Measurements from ENCODE around the gene NOL4. TPM values are rescaled to one million over a fixed set of nuclear protein-coding genes. Genes with fewer than 3 reads are reported as not detected.

NOL4 gene
- total RNA-seq, 1 experiment from 2014 or later = 0.74 TPM

DNA sequence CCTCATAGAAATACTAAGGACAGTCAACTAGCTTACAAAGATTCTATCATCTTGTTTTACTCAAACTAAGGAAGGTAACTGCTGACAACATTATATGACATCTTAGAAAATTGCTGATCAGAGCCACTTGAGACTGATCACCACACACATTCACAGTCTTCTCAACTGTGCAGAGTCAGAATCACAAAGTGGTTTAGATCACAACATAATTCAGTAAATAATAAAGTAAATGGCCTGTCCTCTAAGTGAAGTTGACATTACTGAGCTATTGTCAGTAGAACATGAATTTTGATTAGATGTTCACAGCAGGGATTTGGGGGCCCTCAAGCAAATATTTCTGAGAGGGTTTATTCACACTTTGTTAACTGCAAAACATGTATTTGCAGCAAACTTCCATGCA is 28.5 kb downstream of the NOL4 start:
- Histone ChIP-seq H4K20me1 (ENCODE audit: control insufficient read depth, insufficient read depth, insufficient read length) (no peaks in the 10 kb centered on the region), H3K9me3 (ENCODE audit: control insufficient read depth, low read depth, low read length) (no peaks in the 10 kb centered on the region), H3K23me2 (ENCODE audit: insufficient read length, low read depth, low read length, poor library complexity, severe bottlenecking) (no peaks in the 10 kb centered on the region), H3T11ph (ENCODE audit: low read length) (no peak overlapping the region), H3K79me2 (ENCODE audit: insufficient read depth, low read length) (no peaks in the 10 kb centered on the region), H3K4ac (ENCODE audit: low read depth, low read length) (no peak overlapping the region), H3K27me3 (ENCODE audit: insufficient read depth, low read length) (no peaks in the 10 kb centered on the region), H2BK12ac (ENCODE audit: insufficient read length, low read depth, low read length) (no peak overlapping the region), H3K9ac (ENCODE audit: extremely low read depth, insufficient read length, low read length) (no peak overlapping the region), H2AK5ac (ENCODE audit: insufficient read length, low read length) (no peak overlapping the region), H3K56ac (ENCODE audit: insufficient read length, low read depth, low read length) (no peak overlapping the region), H4K91ac (ENCODE audit: insufficient read length, low read depth, low read length) (no peak overlapping the region), H4K5ac (ENCODE audit: insufficient read length, low read depth, low read length) (no peak overlapping the region), H4K8ac (replicated peaks; ENCODE audit: insufficient read length, low read depth, low read length) (no peak overlapping the region), H2BK120ac (ENCODE audit: low read depth, low read length, poor library complexity, severe bottlenecking) (no peak overlapping the region), H2BK20ac (ENCODE audit: low read depth, low read length, poor library complexity, severe bottlenecking) (no peak overlapping the region), H2BK15ac (ENCODE audit: low read depth, low read length) (no peak overlapping the region), H3K23ac (ENCODE audit: insufficient read length, low read depth, low read length) (no peak overlapping the region), H3K4me1 (ENCODE audit: insufficient read depth, low read length) (no peaks in the 10 kb centered on the region), H3K27ac (ENCODE audit: insufficient read length, low read depth, low read length) (no peak overlapping the region), H2BK5ac (ENCODE audit: insufficient read length, low read length) (no peak overlapping the region), H2AFZ (ENCODE audit: low read length) (no peak overlapping the region), H3K4me2 (ENCODE audit: insufficient read depth, insufficient read length, low read length) (no peak overlapping the region), H3K18ac (ENCODE audit: insufficient read length, low read depth, low read length) (no peak overlapping the region), H3K79me1 (ENCODE audit: insufficient read depth, low read depth, low read length, poor library complexity, severe bottlenecking) (no peaks in the 10 kb centered on the region), H3K14ac (ENCODE audit: insufficient read depth, low read length) (no peak overlapping the region)
- no peaks in the 10 kb centered on the region; the same call in 1 of the 2 replicates for H3K27me3 Mint-ChIP-seq (ENCODE audit: low read depth)
- H3K4me3 Mint-ChIP-seq = no peak overlapping the region
- TF ChIP-seq, protein P1, sequence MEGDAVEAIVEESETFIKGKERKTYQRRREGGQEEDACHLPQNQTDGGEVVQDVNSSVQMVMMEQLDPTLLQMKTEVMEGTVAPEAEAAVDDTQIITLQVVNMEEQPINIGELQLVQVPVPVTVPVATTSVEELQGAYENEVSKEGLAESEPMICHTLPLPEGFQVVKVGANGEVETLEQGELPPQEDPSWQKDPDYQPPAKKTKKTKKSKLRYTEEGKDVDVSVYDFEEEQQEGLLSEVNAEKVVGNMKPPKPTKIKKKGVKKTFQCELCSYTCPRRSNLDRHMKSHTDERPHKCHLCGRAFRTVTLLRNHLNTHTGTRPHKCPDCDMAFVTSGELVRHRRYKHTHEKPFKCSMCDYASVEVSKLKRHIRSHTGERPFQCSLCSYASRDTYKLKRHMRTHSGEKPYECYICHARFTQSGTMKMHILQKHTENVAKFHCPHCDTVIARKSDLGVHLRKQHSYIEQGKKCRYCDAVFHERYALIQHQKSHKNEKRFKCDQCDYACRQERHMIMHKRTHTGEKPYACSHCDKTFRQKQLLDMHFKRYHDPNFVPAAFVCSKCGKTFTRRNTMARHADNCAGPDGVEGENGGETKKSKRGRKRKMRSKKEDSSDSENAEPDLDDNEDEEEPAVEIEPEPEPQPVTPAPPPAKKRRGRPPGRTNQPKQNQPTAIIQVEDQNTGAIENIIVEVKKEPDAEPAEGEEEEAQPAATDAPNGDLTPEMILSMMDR (conservative IDR thresholded peaks at IDR 0.05) = no peak
- DNase-seq = no peak
- 0 out of 5 replicates have a peak, but pooled peaks cover 0 to 2% of the 10 kb centered on the region in 2 experiments for H3K9me3 Mint-ChIP-seq
- no peaks in the 10 kb centered on the region for H3K4me1 Mint-ChIP-seq
- H3K27ac Mint-ChIP-seq = no peak overlapping the region
- no peaks in the 10 kb centered on the region for H3K36me3 Mint-ChIP-seq (ENCODE audit: insufficient read depth in 1 of 3, low read depth in 3 of 3)
